K562 (cell line): ENCODE data around the gene ST6GALNAC3. TPM values are rescaled to one million over a fixed set of nuclear protein-coding genes. Genes with fewer than 3 reads are reported as not detected.

Experiments
- ATAC-seq: fragments of 200-7000 bp; cut with Tn5 transposase; 3 replicates; pipeline ENCODE4 v1.9.1; 2020; ENCODE audit warnings: moderate library complexity
- BruUV-seq: library from RNA; stranded (reverse); fragments of 400-500 nt; replicated peaks from 2 replicates; lab custom pipeline; 2021; lab: Mats Ljungman, UMichigan
- CTCF ChIA-PET: fragments of 300-600 bp; formaldehyde crosslinking; extraction: SDS; loops from one replicate; lab custom pipeline; 2021; ENCODE audit warnings: low intra/inter-chr PET ratio; lab: Yijun Ruan, JAX
- POLR2A ChIA-PET: fragments of 300-600, 350-650 bp; sonication (Branson Sonifier 250); formaldehyde crosslinking; extraction: SDS; loops from one replicate; lab custom pipeline; 2021; ENCODE audit warnings: antibody characterized with exemption, inconsistent platforms; lab: Yijun Ruan, JAX
- DNase-seq, 4 experiments: peaks; one replicate each; pipeline versions ENCODE4 v3.0.0 to v3.0.0-alpha.2; 2011 to 2018; ENCODE audit warnings: low spot score in 3 of 4, mixed read lengths in 3 of 4; ENCODE audit errors: extremely low read depth in 1 of 4
- FAIRE-seq: peaks from 2 replicates; lab custom pipeline; 2011; peaks lifted over from hg19 to GRCh38; lab: Jason Lieb, UNC
- H2AFZ ChIP-seq: 2 replicates; pipeline ENCODE4 v1.6.0; 2011; ENCODE audit warnings: low read depth, low read length, control low read depth, inconsistent platforms
- H3K27ac ChIP-seq: fragments of 200-600 bp; 3 replicates; pipeline ENCODE4 v1.8.0; 2011; ENCODE audit warnings: low read depth, mild to moderate bottlenecking, control low read depth, inconsistent platforms, low read length, moderate library complexity, mixed read lengths; ENCODE audit errors: extremely low read depth
- H3K27me3 ChIP-seq, 2 experiments: fragments of 300-600 bp in 1 of 2; 2 replicates in 1 of 2; 3 replicates in 1 of 2; pipeline versions ENCODE4 v1.6.0 to v1.8.0; 2011; ENCODE audit warnings: inconsistent platforms in 2 of 2, low read length in 2 of 2, mild to moderate bottlenecking in 1 of 2, mixed read lengths in 1 of 2, moderate library complexity in 1 of 2; ENCODE audit not compliant: control insufficient read depth in 2 of 2, insufficient read depth in 2 of 2
- H3K36me3 ChIP-seq: fragments of 300-600 bp; 3 replicates; pipeline ENCODE4 v1.8.0; 2011; ENCODE audit warnings: mild to moderate bottlenecking, low read length, inconsistent platforms; ENCODE audit not compliant: control insufficient read depth, insufficient read depth
- H3K4me1 ChIP-seq, 2 experiments: fragments of 200-600 bp in 1 of 2; replicated peaks in 1 of 2; 2 replicates in 1 of 2; 3 replicates in 1 of 2; pipeline versions ENCODE4 v1.5.1 to v1.8.0; 2011; ENCODE audit warnings: inconsistent platforms in 2 of 2, low read length in 2 of 2, mild to moderate bottlenecking in 1 of 2, mixed read lengths in 1 of 2, moderate library complexity in 1 of 2; ENCODE audit not compliant: control insufficient read depth in 2 of 2, insufficient read depth in 2 of 2
- H3K4me2 ChIP-seq: 2 replicates; pipeline ENCODE4 v1.6.1; 2011; ENCODE audit warnings: low read length, control low read depth, inconsistent platforms, mixed read lengths; ENCODE audit not compliant: insufficient read depth
- H3K4me3 ChIP-seq: fragments of 200-600 bp; sonication (generic), shearing (Covaris generic); 2 replicates; pipeline ENCODE4 v1.5.1; 2016; ENCODE audit warnings: control low read depth, inconsistent platforms
- H3K79me2 ChIP-seq: fragments of 200-600 bp; 3 replicates; pipeline ENCODE4 v1.8.0; 2011; ENCODE audit warnings: low read length, inconsistent platforms; ENCODE audit not compliant: control insufficient read depth, insufficient read depth
- H3K9ac ChIP-seq, 2 experiments: 2 replicates each; pipeline versions ENCODE4 v1.6.0 to v1.6.1; 2011; ENCODE audit warnings: low read depth in 2 of 2, low read length in 2 of 2, control low read depth in 1 of 2, inconsistent platforms in 1 of 2, mild to moderate bottlenecking in 1 of 2, mixed read lengths in 1 of 2; ENCODE audit not compliant: insufficient read depth in 1 of 2
- H3K9me1 ChIP-seq: one replicate; pipeline ENCODE4 v1.6.0; 2011; ENCODE audit warnings: inconsistent platforms, mild to moderate bottlenecking, low read length, moderate library complexity; ENCODE audit not compliant: control insufficient read depth, insufficient read depth
- H3K9me3 ChIP-seq: replicated peaks from 2 replicates; pipeline ENCODE4 v1.5.1; 2011; ENCODE audit warnings: low read depth, low read length, inconsistent platforms; ENCODE audit not compliant: control insufficient read depth, insufficient read depth
- H4K20me1 ChIP-seq: replicated peaks from 2 replicates; pipeline ENCODE4 v1.6.1; 2011; ENCODE audit warnings: low read length, inconsistent platforms, mixed read lengths; ENCODE audit not compliant: control insufficient read depth, insufficient read depth
- ARID3B ChIP-seq: fragments of 250-450 bp; sonication (Bioruptor Pico); IDR thresholded peaks from 2 replicates; pipeline ENCODE4 v1.4.0; 2020; ENCODE audit warnings: borderline replicate concordance
- ELK1 ChIP-seq: sonication (generic); formaldehyde crosslinking; IDR thresholded peaks from 2 replicates; pipeline ENCODE4 v1.8.1; 2022; ENCODE audit warnings: missing genetic modification reagents
- FOXA1 ChIP-seq: fragments of 450-650 bp; IDR thresholded peaks from 2 replicates; pipeline ENCODE4 v1.6.1; 2016; ENCODE audit warnings: mild to moderate bottlenecking, borderline replicate concordance
- POU5F1 ChIP-seq: fragments of 150-350 bp; IDR thresholded peaks from 2 replicates; pipeline ENCODE4 v1.6.1; 2014; ENCODE audit warnings: borderline replicate concordance, low read length, low read depth, mild to moderate bottlenecking; ENCODE audit not compliant: partially characterized antibody
- RAD21 ChIP-seq, 2 experiments: fragments of 250-450 bp in 1 of 2; fragments of 450-650 bp in 1 of 2; sonication (Bioruptor Pico) in 1 of 2; formaldehyde crosslinking in 1 of 2; IDR thresholded peaks in 1 of 2; conservative IDR thresholded peaks in 1 of 2; 2 replicates each; pipeline versions ENCODE4 v1.4.0 to v1.8.0; 2020 to 2022; ENCODE audit warnings: mild to moderate bottlenecking in 2 of 2, moderate library complexity in 1 of 2
- RBBP5 ChIP-seq: fragments of 200-600 bp; sonication (generic); IDR thresholded peaks from 2 replicates; pipeline ENCODE4 v1.6.1; 2012; ENCODE audit warnings: borderline replicate concordance, mild to moderate bottlenecking, low read length, control low read depth, inconsistent platforms; ENCODE audit not compliant: insufficient read depth, poor library complexity, severe bottlenecking
- RBM39 ChIP-seq: fragments of 200-400 bp; formaldehyde crosslinking; optimal IDR thresholded peaks from 2 replicates; pipeline ENCODE3; 2018; ENCODE audit warnings: low read depth, low read length
- ZBTB12 ChIP-seq: fragments of 250-450 bp; sonication (Bioruptor Pico); IDR thresholded peaks from 2 replicates; pipeline ENCODE4 v1.4.0; 2020
- ZBTB17 ChIP-seq: fragments of 450-650 bp; formaldehyde crosslinking; IDR thresholded peaks from 2 replicates; pipeline ENCODE4 v1.4.0; 2020; ENCODE audit warnings: mild to moderate bottlenecking
- ZFP91 ChIP-seq: sonication (generic); formaldehyde crosslinking; IDR thresholded peaks from 2 replicates; pipeline ENCODE4 v1.8.0; 2022; ENCODE audit warnings: mild to moderate bottlenecking, missing genetic modification reagents
- ZSCAN29 ChIP-seq: fragments of 450-650 bp; IDR thresholded peaks from 2 replicates; pipeline ENCODE4 v1.6.1; 2017
- WGBS: fragments of 100-300 bp; shearing (Covaris generic); methylation state at CpG from one replicate; pipeline ENCODE4 v1.1.6; 2016; ENCODE audit warnings: low coverage, mixed read lengths; ENCODE audit not compliant: insufficient coverage; ENCODE audit errors: missing lambda C conversion rate; 5-methylcytosine and 5-hydroxymethylcytosine counted together
- in situ Hi-C: fragments of 300-500 bp; cut with MboI; formaldehyde crosslinking; loops from 4 replicates; pipeline ENCODE4 v1.15.0; 2018; ENCODE audit warnings: inconsistent platforms, mixed read lengths
- intact Hi-C: fragments of 100-400 bp; cut with micrococcal nuclease; formaldehyde crosslinking; loops from 2 replicates; pipeline ENCODE4 v1.14.2; 2022
- polyA plus RNA-seq, 8 experiments: library from polyadenylated mRNA; depleted of rRNA in 4 of 8; stranded (reverse) in 5 of 8; unstranded in 3 of 8; fragments of >200 nt; fragmentation: Nextera tagmentation in 2 of 8; fragmentation: Illumina TruSeq in 1 of 8; extraction: Ambion mirVana in 2 of 8; extraction: Trizol in 1 of 8; gene quantifications; 2 replicates each; pipeline versions ENCODE4 v1.2.1 to v1.2.3, GENCODE V29; 2011 to 2014; ENCODE audit warnings: inconsistent platforms in 1 of 8, missing spikeins in 1 of 8
- total RNA-seq, 7 experiments: library from RNA; depleted of rRNA in 6 of 7; stranded (reverse); fragments of >200 nt in 6 of 7; fragmentation: Illumina TruSeq in 2 of 7; extraction: Trizol in 2 of 7; gene quantifications; 2 replicates each; pipeline versions ENCODE4 v1.2.1 to v1.2.3, GENCODE V29; 2011 to 2021; ENCODE audit warnings: low replicate concordance in 1 of 7
- TF ChIP-seq, protein P1 (sequence below): fragments of 450-650 bp; formaldehyde crosslinking; IDR thresholded peaks from 2 replicates; pipeline ENCODE4 v1.4.0; 2020; ENCODE audit warnings: mild to moderate bottlenecking, moderate library complexity

ST6GALNAC3 gene
- total and polyA plus RNA-seq, 9 of the 15 experiments (the other 6 are each of a cell fraction or from before 2014, with no cell fraction given): 0.04 to 0.29 (median 0.18) TPM; not detected in 6

GRCh38 chr1:76154206-76154956, 79.8 kb downstream of the ST6GALNAC3 start:
- no peaks in the 10 kb centered on the region for H3K27me3 ChIP-seq
- H4K20me1 ChIP-seq: no peaks in the 10 kb centered on the region
- H2AFZ ChIP-seq: peak overlapping the region; percentile 97
- ATAC-seq (peak; percentile 99), DNase-seq (peak; percentile 67 to 81 (median 78)), FAIRE-seq (peak; percentile 89)
- no peaks in the 10 kb centered on the region for H3K9me3 ChIP-seq
- ChIA-PET CTCF (interaction anchor here (0.6 to 2.1 kb wide), 5 partner anchors 918 to 1960 kb away, joined by 3 to 10 read pairs (median 3); no protein-coding TSS in a partner anchor), POLR2A (interaction anchor here (0.6 to 1.0 kb wide), 2 partner anchors 17 to 716 kb away, joined by 3 read pairs; no protein-coding TSS in a partner anchor)
- 6% methylated on average over 17 of the region's 17 CpGs for WGBS
- no peaks in the 10 kb centered on the region for H3K36me3 ChIP-seq
- peak overlapping the region; percentile 82 for H3K4me2 ChIP-seq
- H3K79me2 ChIP-seq: no peaks in the 10 kb centered on the region
- BruUV-seq: no TSS peak
- H3K4me3 ChIP-seq: peak overlapping the region; percentile 12; the same call in 1 of the 2 replicates
- no peak overlapping the region for H3K27ac ChIP-seq
- H3K9ac ChIP-seq: peak overlapping the region; percentile 0 to 10; a peak in 1 of 4 replicates
- intact Hi-C loops: loop anchor here (1.0 to 10.0 kb wide), 6 partner anchors 160 to 1960 kb away; no protein-coding TSS in a partner anchor
- in situ Hi-C loops: loop anchor here (10.0 to 25.0 kb wide), 2 partner anchors 990 to 1958 kb away; no protein-coding TSS in a partner anchor
- no peaks in the 10 kb centered on the region; a peak in 1 of 5 replicates for H3K4me1 ChIP-seq
- no peaks in the 10 kb centered on the region for H3K9me1 ChIP-seq
- TF ChIP-seq RBM39 (no peak), RBBP5 (no peak), POU5F1 (no peak), RAD21 (CRISPR knock-in tag; conservative IDR thresholded peaks at IDR 0.05 in 1 of 2, IDR thresholded peaks at IDR 0.05 in 1 of 2) (peak; percentile 78 to 88), ZBTB17 (CRISPR knock-in tag) (0 out of 2 replicates have a peak, but pooled peaks have one; percentile 23), ZBTB12 (CRISPR knock-in tag) (no peak), ZSCAN29 (no peak), ZFP91 (CRISPR knock-in tag) (0 out of 2 replicates have a peak, but pooled peaks have one; percentile 76), FOXA1 (no peak), ELK1 (CRISPR knock-in tag) (no peak), ARID3B (CRISPR knock-in tag) (no peak)
- TF ChIP-seq, protein P1, sequence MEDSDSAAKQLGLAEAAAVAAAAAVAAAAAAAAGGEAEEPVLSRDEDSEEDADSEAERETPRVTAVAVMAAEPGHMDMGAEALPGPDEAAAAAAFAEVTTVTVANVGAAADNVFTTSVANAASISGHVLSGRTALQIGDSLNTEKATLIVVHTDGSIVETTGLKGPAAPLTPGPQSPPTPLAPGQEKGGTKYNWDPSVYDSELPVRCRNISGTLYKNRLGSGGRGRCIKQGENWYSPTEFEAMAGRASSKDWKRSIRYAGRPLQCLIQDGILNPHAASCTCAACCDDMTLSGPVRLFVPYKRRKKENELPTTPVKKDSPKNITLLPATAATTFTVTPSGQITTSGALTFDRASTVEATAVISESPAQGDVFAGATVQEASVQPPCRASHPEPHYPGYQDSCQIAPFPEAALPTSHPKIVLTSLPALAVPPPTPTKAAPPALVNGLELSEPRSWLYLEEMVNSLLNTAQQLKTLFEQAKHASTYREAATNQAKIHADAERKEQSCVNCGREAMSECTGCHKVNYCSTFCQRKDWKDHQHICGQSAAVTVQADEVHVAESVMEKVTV (CRISPR knock-in tag): peak; percentile 57; the same call in 1 of the 2 replicates
